CD14-positive monocyte (primary cell): ENCODE results near the gene KSR2. TPM values are rescaled to one million over a fixed set of nuclear protein-coding genes. Genes with fewer than 3 reads are reported as not detected.

Experiments used
- DNase-seq, 3 donors: peaks; one replicate each; pipeline ENCODE4 v3.0.0-alpha.2; 2011 to 2022
- H2AFZ ChIP-seq: 2 replicates; pipeline ENCODE4 v1.6.0; 2012; ENCODE audit warnings: mild to moderate bottlenecking, low read depth, low read length, inconsistent platforms; ENCODE audit not compliant: insufficient read depth, poor library complexity, severe bottlenecking
- H3K27ac ChIP-seq, 2 donors: 1 replicate in 1 of 2; 2 replicates in 1 of 2; pipeline ENCODE4 v1.5.1; 2012 to 2013; ENCODE audit warnings: low read length in 2 of 2, control low read depth in 1 of 2, inconsistent platforms in 1 of 2, low read depth in 1 of 2, mild to moderate bottlenecking in 1 of 2
- H3K27me3 ChIP-seq, 2 donors: one replicate each; pipeline versions ENCODE4 v1.6.0 to v1.6.1; 2011 to 2013; ENCODE audit warnings: low read length in 2 of 2; ENCODE audit not compliant: control insufficient read depth in 2 of 2, insufficient read depth in 2 of 2
- H3K36me3 ChIP-seq, 2 donors: replicated peaks in 1 of 2; 1 replicate in 1 of 2; 2 replicates in 1 of 2; pipeline versions ENCODE4 v1.5.1 to v1.6.1; 2012 to 2013; ENCODE audit warnings: low read length in 2 of 2, control low read depth in 1 of 2, inconsistent platforms in 1 of 2, mild to moderate bottlenecking in 1 of 2; ENCODE audit not compliant: insufficient read depth in 2 of 2, control insufficient read depth in 1 of 2
- H3K4me1 ChIP-seq, 2 donors: 1 replicate in 1 of 2; 2 replicates in 1 of 2; pipeline versions ENCODE4 v1.5.1 to v1.6.1; 2012 to 2013; ENCODE audit warnings: low read length in 2 of 2, control low read depth in 1 of 2, inconsistent platforms in 1 of 2, mild to moderate bottlenecking in 1 of 2, moderate library complexity in 1 of 2; ENCODE audit not compliant: insufficient read depth in 2 of 2, control insufficient read depth in 1 of 2
- H3K4me2 ChIP-seq: replicated peaks from 2 replicates; pipeline ENCODE3; 2012; ENCODE audit warnings: low read length, moderate library complexity, mild to moderate bottlenecking; ENCODE audit not compliant: poor library complexity, severe bottlenecking; ENCODE audit errors: extremely low read depth
- H3K4me3 ChIP-seq, 3 experiments: fragments of 200-600 bp in 1 of 3; sonication (generic) in 1 of 3; replicated peaks in 1 of 3; 1 replicate in 2 of 3; 2 replicates in 1 of 3; pipeline ENCODE4 v1.5.1; 2011 to 2013; ENCODE audit warnings: low read length in 3 of 3, mild to moderate bottlenecking in 3 of 3, control low read depth in 2 of 3, low read depth in 2 of 3, inconsistent platforms in 1 of 3, moderate library complexity in 1 of 3
- H3K79me2 ChIP-seq: 2 replicates; pipeline ENCODE4 v1.6.0; 2012; ENCODE audit warnings: mild to moderate bottlenecking, control low read depth, inconsistent platforms, low read length, moderate library complexity; ENCODE audit not compliant: insufficient read depth
- H3K9ac ChIP-seq: 2 replicates; pipeline ENCODE4 v1.6.0; 2017; ENCODE audit warnings: low read length, mild to moderate bottlenecking; ENCODE audit not compliant: insufficient read depth, poor library complexity, severe bottlenecking
- H3K9me3 ChIP-seq, 2 donors: replicated peaks in 1 of 2; 1 replicate in 1 of 2; 2 replicates in 1 of 2; pipeline versions ENCODE4 v1.5.1 to v1.6.1; 2012 to 2013; ENCODE audit warnings: low read length in 2 of 2, control low read depth in 1 of 2; ENCODE audit not compliant: control insufficient read depth in 1 of 2, insufficient read depth in 1 of 2
- H4K20me1 ChIP-seq: 2 replicates; pipeline ENCODE4 v1.6.0; 2012; ENCODE audit warnings: mild to moderate bottlenecking, low read length, control low read depth, moderate library complexity; ENCODE audit not compliant: insufficient read depth
- H3K27ac Mint-ChIP-seq, 7 donors: one replicate each; pipeline ENCODE4 v1.8.0; 2020; ENCODE audit warnings: mild to moderate bottlenecking in 7 of 7, mixed read lengths in 7 of 7, moderate library complexity in 6 of 7, inconsistent platforms in 2 of 7
- H3K27me3 Mint-ChIP-seq, 3 donors: one replicate each; pipeline ENCODE4 v1.8.0; 2021 to 2022; ENCODE audit warnings: low read depth in 3 of 3, mild to moderate bottlenecking in 3 of 3, mixed read lengths in 3 of 3, moderate library complexity in 3 of 3, inconsistent platforms in 1 of 3
- H3K36me3 Mint-ChIP-seq, 2 donors: one replicate each; pipeline ENCODE4 v1.8.0; 2020; ENCODE audit warnings: mixed read lengths in 2 of 2, inconsistent platforms in 1 of 2, mild to moderate bottlenecking in 1 of 2
- H3K4me1 Mint-ChIP-seq: one replicate; pipeline ENCODE4 v1.8.0; 2020; ENCODE audit warnings: mild to moderate bottlenecking, mixed read lengths
- H3K4me3 Mint-ChIP-seq, 2 donors: one replicate each; pipeline ENCODE4 v1.8.0; 2020; ENCODE audit warnings: mild to moderate bottlenecking in 2 of 2, mixed read lengths in 2 of 2, moderate library complexity in 1 of 2
- H3K9me3 Mint-ChIP-seq, 7 donors: one replicate each; pipeline ENCODE4 v1.8.0; 2020 to 2022; ENCODE audit warnings: mixed read lengths in 7 of 7, mild to moderate bottlenecking in 6 of 7, moderate library complexity in 6 of 7, inconsistent platforms in 2 of 7
- WGBS: methylation state at CpG from one replicate; pipeline ENCODE4 v1.1.5; 2013; ENCODE audit warnings: missing lambda C conversion rate; ENCODE audit not compliant: insufficient coverage; 5-methylcytosine and 5-hydroxymethylcytosine counted together
- intact Hi-C, 2 donors: fragments of 100-400 bp; cut with micrococcal nuclease; formaldehyde crosslinking; loops; one replicate each; pipeline versions ENCODE4 v1.15.0 to v1.15.1; 2023
- polyA plus RNA-seq, 3 donors: library from polyadenylated mRNA; depleted of rRNA in 1 of 3; unstranded in 2 of 3; stranded (reverse) in 1 of 3; fragments of 300-500 nt in 2 of 3; fragments of >200 nt in 1 of 3; fragmentation: Illumina TruSeq in 2 of 3; gene quantifications; 1 replicate in 2 of 3; 2 replicates in 1 of 3; pipeline ENCODE4 v1.2.3, GENCODE V29; 2012 to 2021
- TF ChIP-seq, protein P1 (sequence below): fragments of 200-600 bp; IDR thresholded peaks from one replicate; pipeline ENCODE4 v1.8.0; 2022; ENCODE audit warnings: antibody characterized with exemption, mild to moderate bottlenecking

KSR2 gene
- polyA plus RNA-seq, 3 donors = not detected

DNA sequence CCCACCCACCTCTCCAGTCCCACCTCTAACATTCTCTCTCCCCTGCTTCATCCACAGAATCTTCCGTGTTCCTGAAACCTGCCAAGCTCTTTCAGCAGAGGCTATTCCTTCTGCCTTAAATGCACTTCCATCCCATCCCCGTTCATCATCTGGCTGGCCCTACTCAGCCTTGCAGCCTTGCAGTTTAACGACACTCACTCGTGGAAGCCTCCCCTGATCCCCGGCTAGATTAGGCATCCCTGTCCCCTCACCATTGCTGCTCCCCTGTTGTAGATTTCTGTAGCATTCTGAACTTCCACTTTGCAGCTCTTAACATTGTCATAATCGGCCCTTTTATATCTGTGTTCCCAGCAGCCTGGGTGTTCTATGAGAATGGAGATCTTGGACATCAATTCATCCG lies 326.9 kb downstream of the KSR2 start:
- no peak overlapping the region for H3K27ac Mint-ChIP-seq
- H3K4me1 Mint-ChIP-seq = no peaks in the 10 kb centered on the region
- no peak overlapping the region for H3K4me3 Mint-ChIP-seq
- Histone ChIP-seq H3K4me1 (no peaks in the 10 kb centered on the region), H3K9me3 (peaks cover 0 to 7% of the 10 kb centered on the region in 2 donors), H3K27ac (no peak overlapping the region), H2AFZ (no peak overlapping the region), H3K79me2 (no peaks in the 10 kb centered on the region), H3K4me3 (no peak overlapping the region), H3K4me2 (no peak overlapping the region), H3K36me3 (no peaks in the 10 kb centered on the region), H4K20me1 (no peaks in the 10 kb centered on the region), H3K9ac (no peak overlapping the region), H3K27me3 (peaks cover 0 to 2% of the 10 kb centered on the region in 2 donors)
- H3K9me3 Mint-ChIP-seq = peaks cover 0 to 4% (median 1%) of the 10 kb centered on the region in 7 donors
- no peaks in the 10 kb centered on the region for H3K36me3 Mint-ChIP-seq
- 92% methylated on average over 5 of the region's 7 CpGs for WGBS
- H3K27me3 Mint-ChIP-seq = peaks cover 0 to 5% (median 5%) of the 10 kb centered on the region in 3 donors
- no peak for DNase-seq
- TF ChIP-seq, protein P1, sequence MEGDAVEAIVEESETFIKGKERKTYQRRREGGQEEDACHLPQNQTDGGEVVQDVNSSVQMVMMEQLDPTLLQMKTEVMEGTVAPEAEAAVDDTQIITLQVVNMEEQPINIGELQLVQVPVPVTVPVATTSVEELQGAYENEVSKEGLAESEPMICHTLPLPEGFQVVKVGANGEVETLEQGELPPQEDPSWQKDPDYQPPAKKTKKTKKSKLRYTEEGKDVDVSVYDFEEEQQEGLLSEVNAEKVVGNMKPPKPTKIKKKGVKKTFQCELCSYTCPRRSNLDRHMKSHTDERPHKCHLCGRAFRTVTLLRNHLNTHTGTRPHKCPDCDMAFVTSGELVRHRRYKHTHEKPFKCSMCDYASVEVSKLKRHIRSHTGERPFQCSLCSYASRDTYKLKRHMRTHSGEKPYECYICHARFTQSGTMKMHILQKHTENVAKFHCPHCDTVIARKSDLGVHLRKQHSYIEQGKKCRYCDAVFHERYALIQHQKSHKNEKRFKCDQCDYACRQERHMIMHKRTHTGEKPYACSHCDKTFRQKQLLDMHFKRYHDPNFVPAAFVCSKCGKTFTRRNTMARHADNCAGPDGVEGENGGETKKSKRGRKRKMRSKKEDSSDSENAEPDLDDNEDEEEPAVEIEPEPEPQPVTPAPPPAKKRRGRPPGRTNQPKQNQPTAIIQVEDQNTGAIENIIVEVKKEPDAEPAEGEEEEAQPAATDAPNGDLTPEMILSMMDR = no peak
- intact Hi-C loops = no loop called here

DNA sequence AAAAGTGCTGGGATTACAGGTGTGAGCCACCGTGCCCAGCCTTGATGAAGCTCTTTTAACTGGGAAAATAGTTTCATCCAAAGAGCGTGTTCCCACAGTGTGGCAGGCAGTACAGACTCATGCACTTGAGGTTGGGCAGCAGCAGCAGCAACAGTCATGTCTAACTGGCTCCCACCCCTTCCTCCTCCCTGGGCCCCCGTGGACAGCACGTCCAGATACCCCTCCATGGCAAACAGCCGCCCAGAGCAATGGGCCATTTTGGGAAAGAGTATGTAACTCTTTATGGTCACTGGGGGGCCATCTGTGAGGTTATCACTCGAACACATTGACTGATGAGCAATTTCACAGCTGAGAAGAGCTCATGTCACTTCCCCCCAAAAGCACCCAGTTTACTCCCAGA lies 328.3 kb downstream of the KSR2 start:
- Mint-ChIP-seq H3K36me3 (no peaks in the 10 kb centered on the region), H3K9me3 (peaks cover 0 to 4% (median 4%) of the 10 kb centered on the region in 7 donors)
- no peak overlapping the region for H3K9ac ChIP-seq

More for the DNA sequence above, 328.3 kb downstream of the KSR2 start:
- no peak overlapping the region for H3K4me3 Mint-ChIP-seq
- H3K27ac Mint-ChIP-seq = no peak overlapping the region
- no peak overlapping the region for H2AFZ ChIP-seq
- no peaks in the 10 kb centered on the region for H3K36me3 ChIP-seq
- H3K27me3 Mint-ChIP-seq = peaks cover 0 to 5% (median 1%) of the 10 kb centered on the region in 3 donors
- no peaks in the 10 kb centered on the region for H3K27me3 ChIP-seq
- TF ChIP-seq, protein P1 = no peak
- H3K27ac ChIP-seq = no peak overlapping the region
- H3K4me1 ChIP-seq = no peaks in the 10 kb centered on the region
- intact Hi-C loops = no loop called here
- H3K4me1 Mint-ChIP-seq = no peaks in the 10 kb centered on the region
- no peak overlapping the region for H3K4me2 ChIP-seq
- no peaks in the 10 kb centered on the region for H4K20me1 ChIP-seq
- no peak for DNase-seq
- H3K9me3 ChIP-seq = peaks cover 0 to 7% of the 10 kb centered on the region in 2 donors
- H3K79me2 ChIP-seq = no peaks in the 10 kb centered on the region
- H3K4me3 ChIP-seq = no peak overlapping the region
- WGBS = 87% methylated on average over 6 of the region's 6 CpGs
